Measurements from ENCODE around the gene SLC22A12. TPM values are rescaled to one million over a fixed set of nuclear protein-coding genes. Genes with fewer than 3 reads are reported as not detected.

The SLC22A12 gene
- total RNA-seq, 1 donor from 2014 or later: not detected

GRCh38 chr11:64572143-64572542 lies 18.9 kb upstream of the SLC22A12 start:
- TF ChIP-seq CTCF (conservative IDR thresholded peaks at IDR 0.05): no peak
- H3K9me3 Mint-ChIP-seq: peaks cover 2% of the 10 kb centered on the region
- H3K36me3 Mint-ChIP-seq (ENCODE audit: low read depth): no peaks in the 10 kb centered on the region
- no peak overlapping the region for H3K4me3 Mint-ChIP-seq
- H3K27ac Mint-ChIP-seq (ENCODE audit: unreplicated experiment): peak overlapping the region; percentile 60
- H3K4me1 Mint-ChIP-seq: peaks cover 5% of the 10 kb centered on the region
- no peak for DNase-seq (ENCODE audit: low read depth, low spot score)
- no peaks in the 10 kb centered on the region for H3K27me3 Mint-ChIP-seq (ENCODE audit: low read depth)

GRCh38 chr11:64577202-64577601 lies 13.8 kb upstream of the SLC22A12 start:
- Mint-ChIP-seq H3K4me3 (no peak overlapping the region), H3K4me1 (no peaks in the 10 kb centered on the region), H3K9me3 (peaks cover 6% of the 10 kb centered on the region), H3K36me3 (ENCODE audit: low read depth) (no peaks in the 10 kb centered on the region), H3K27me3 (ENCODE audit: low read depth) (no peaks in the 10 kb centered on the region), H3K27ac (ENCODE audit: unreplicated experiment) (no peak overlapping the region)
- DNase-seq (ENCODE audit: low read depth, low spot score): no peak
- TF ChIP-seq CTCF (conservative IDR thresholded peaks at IDR 0.05): no peak

DNA sequence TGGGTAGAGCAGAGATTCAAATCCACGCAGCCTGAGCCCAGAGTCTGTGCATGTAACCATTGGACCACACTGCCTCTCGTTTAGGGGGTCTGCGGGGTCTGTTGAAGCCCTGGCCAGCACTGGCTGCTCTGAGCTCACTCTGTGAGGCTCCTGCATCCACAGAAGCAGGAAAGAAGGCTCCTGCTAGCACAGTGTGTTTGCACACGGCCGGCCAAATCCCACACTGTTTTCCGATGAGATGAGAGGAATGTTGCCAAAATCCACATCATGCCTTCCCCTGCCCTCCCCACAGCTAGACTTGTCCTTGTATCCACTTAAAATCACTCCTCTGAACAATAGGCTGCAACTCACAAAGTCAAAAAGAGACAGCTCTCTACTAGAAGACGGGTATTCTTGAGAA lies 10.6 kb upstream of the SLC22A12 start:
- Mint-ChIP-seq H3K9me3 (peaks cover 6% of the 10 kb centered on the region), H3K27me3 (ENCODE audit: low read depth) (no peaks in the 10 kb centered on the region), H3K4me3 (no peak overlapping the region), H3K36me3 (ENCODE audit: low read depth) (no peaks in the 10 kb centered on the region), H3K4me1 (no peaks in the 10 kb centered on the region), H3K27ac (ENCODE audit: unreplicated experiment) (no peak overlapping the region)
- DNase-seq (ENCODE audit: low read depth, low spot score): no peak
- TF ChIP-seq CTCF (conservative IDR thresholded peaks at IDR 0.05): no peak

DNA sequence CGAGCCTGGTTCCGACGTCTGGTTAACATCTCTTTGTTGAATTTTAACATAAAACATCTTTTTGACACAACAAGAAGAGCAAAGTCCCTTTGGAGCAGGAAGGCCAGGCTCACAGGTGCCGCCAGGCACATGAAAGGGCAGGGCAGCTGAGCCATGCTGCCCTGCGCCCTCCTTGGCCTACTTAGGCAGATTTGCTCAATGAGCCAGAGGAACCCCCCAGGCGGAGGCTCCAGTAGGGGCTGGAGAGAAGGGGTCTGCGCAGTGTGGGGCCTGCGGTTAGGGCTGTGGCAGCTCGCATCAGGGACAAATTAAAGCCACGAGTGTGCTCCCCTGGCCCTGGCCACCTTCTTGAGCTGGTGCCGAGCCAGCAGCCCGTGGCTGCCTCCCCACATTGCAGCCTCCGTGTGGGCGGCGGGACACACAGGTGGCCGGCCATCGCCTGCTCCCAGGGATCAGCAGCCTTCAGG lies 9.9 kb upstream of the SLC22A12 start:
- no peak for TF ChIP-seq CTCF (conservative IDR thresholded peaks at IDR 0.05)
- no peaks in the 10 kb centered on the region for H3K4me1 Mint-ChIP-seq
- H3K27ac Mint-ChIP-seq (ENCODE audit: unreplicated experiment): no peak overlapping the region
- H3K36me3 Mint-ChIP-seq (ENCODE audit: low read depth): no peaks in the 10 kb centered on the region
- H3K4me3 Mint-ChIP-seq: no peak overlapping the region
- no peak for DNase-seq (ENCODE audit: low read depth, low spot score)
- peaks cover 5% of the 10 kb centered on the region for H3K9me3 Mint-ChIP-seq
- H3K27me3 Mint-ChIP-seq (ENCODE audit: low read depth): peaks cover 2% of the 10 kb centered on the region

DNA sequence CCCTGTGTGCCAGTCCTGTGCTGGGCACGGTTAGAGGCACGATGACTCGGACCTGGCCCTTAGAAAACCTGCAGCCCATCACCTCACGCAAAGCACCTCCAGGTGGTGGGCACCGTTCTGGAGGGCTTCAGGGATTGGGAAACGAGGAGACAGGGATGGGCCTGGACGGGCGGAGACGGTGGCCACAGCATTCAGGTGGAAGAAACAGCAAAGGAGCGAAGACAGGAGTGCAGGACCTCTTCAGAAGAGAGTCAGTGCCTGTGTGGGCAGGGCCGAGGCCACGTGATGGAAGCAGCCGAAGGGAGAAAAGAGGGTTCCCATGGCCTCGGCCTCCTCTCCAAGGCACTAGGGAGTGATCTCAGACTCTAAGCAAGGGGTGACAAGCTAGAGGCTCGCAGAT lies 8.1 kb upstream of the SLC22A12 start:
- no peak for DNase-seq (ENCODE audit: low read depth, low spot score)
- H3K9me3 Mint-ChIP-seq: peaks cover under 1% of the 10 kb centered on the region
- H3K27ac Mint-ChIP-seq (ENCODE audit: unreplicated experiment): no peak overlapping the region
- H3K36me3 Mint-ChIP-seq (ENCODE audit: low read depth): no peaks in the 10 kb centered on the region
- peaks cover 7% of the 10 kb centered on the region for H3K27me3 Mint-ChIP-seq (ENCODE audit: low read depth)
- no peak for TF ChIP-seq CTCF (conservative IDR thresholded peaks at IDR 0.05)
- H3K4me3 Mint-ChIP-seq: no peak overlapping the region
- H3K4me1 Mint-ChIP-seq: no peaks in the 10 kb centered on the region
